Measurements from ENCODE around the gene LRTM1. TPM values are rescaled to one million over a fixed set of nuclear protein-coding genes. Genes with fewer than 3 reads are reported as not detected.

The LRTM1 gene
- total RNA-seq, 4 donors from 2014 or later = not detected

GRCh38 chr3:54935869-54936268 is 8.0 kb upstream of the LRTM1 start:
- H3K9me3 ChIP-seq = no peaks in the 10 kb centered on the region
- H3K4me3 ChIP-seq = no peak overlapping the region
- H3K27ac ChIP-seq = no peak overlapping the region
- H3K36me3 ChIP-seq = no peaks in the 10 kb centered on the region
- no peak for DNase-seq
- no peaks in the 10 kb centered on the region for H3K27me3 ChIP-seq
- H3K4me1 ChIP-seq = no peaks in the 10 kb centered on the region
- intact Hi-C loops (cut with DNase I; ENCODE audit: low total_unique reads) = no loop called here
- no peak for TF ChIP-seq POLR2A (IDR thresholded peaks at IDR 0.05)
- TF ChIP-seq, protein P1, sequence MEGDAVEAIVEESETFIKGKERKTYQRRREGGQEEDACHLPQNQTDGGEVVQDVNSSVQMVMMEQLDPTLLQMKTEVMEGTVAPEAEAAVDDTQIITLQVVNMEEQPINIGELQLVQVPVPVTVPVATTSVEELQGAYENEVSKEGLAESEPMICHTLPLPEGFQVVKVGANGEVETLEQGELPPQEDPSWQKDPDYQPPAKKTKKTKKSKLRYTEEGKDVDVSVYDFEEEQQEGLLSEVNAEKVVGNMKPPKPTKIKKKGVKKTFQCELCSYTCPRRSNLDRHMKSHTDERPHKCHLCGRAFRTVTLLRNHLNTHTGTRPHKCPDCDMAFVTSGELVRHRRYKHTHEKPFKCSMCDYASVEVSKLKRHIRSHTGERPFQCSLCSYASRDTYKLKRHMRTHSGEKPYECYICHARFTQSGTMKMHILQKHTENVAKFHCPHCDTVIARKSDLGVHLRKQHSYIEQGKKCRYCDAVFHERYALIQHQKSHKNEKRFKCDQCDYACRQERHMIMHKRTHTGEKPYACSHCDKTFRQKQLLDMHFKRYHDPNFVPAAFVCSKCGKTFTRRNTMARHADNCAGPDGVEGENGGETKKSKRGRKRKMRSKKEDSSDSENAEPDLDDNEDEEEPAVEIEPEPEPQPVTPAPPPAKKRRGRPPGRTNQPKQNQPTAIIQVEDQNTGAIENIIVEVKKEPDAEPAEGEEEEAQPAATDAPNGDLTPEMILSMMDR (IDR thresholded peaks at IDR 0.05) = no peak

DNA sequence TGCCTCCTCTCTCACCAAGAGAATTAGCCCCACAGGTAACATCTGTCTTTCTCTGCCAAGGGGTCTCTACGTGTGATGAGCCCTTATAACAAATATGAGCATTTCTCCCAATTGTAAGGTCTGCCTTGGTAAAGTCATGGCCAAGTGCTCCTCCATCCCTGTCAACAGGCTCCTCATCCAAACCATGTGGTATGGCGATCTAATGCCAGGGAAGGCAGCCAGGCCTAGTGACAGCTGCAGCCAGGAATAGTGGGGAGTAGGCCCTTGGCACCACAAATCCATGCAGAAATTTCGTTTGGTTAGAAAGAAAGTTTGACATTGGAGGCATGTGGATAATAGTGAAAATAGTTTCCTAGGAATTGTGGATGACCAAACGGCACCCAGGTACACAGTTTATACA is 4.7 kb upstream of the LRTM1 start:
- Histone ChIP-seq H3K9me3 (no peaks in the 10 kb centered on the region), H3K4me3 (no peak overlapping the region), H3K36me3 (no peaks in the 10 kb centered on the region), H3K4me1 (no peaks in the 10 kb centered on the region), H3K27ac (no peak overlapping the region), H3K27me3 (no peaks in the 10 kb centered on the region)
- no peak for DNase-seq
- TF ChIP-seq, protein P1 (IDR thresholded peaks at IDR 0.05) = no peak
- TF ChIP-seq POLR2A (IDR thresholded peaks at IDR 0.05) = no peak
- intact Hi-C loops (cut with DNase I; ENCODE audit: low total_unique reads) = no loop called here

DNA sequence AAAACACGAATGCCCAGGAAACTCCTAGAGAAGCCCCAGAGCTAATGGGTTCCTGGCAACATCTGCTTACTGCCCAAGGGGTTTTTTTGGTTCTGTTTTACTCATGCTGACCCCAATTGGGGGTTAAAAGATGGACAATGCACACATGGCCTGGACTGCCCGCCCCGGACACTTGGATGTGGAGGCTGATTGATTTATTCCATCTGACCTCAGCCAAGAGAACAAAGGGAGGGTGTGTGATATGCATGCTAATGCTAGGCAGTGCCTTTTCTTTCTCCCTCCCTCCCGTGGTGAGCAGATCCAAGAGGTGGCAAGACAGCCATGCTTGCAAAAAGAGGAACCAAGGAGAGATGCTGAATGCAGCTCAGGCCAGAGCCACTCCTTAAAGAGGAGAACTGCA is 3.3 kb upstream of the LRTM1 start:
- H3K27me3 ChIP-seq = no peaks in the 10 kb centered on the region
- H3K4me3 ChIP-seq = no peak overlapping the region
- no peak for DNase-seq
- TF ChIP-seq POLR2A (IDR thresholded peaks at IDR 0.05) = no peak
- TF ChIP-seq, protein P1 (IDR thresholded peaks at IDR 0.05) = no peak
- H3K36me3 ChIP-seq = no peaks in the 10 kb centered on the region
- no peaks in the 10 kb centered on the region for H3K4me1 ChIP-seq
- H3K27ac ChIP-seq = no peak overlapping the region
- no peaks in the 10 kb centered on the region for H3K9me3 ChIP-seq
- intact Hi-C loops (cut with DNase I; ENCODE audit: low total_unique reads) = no loop called here

DNA sequence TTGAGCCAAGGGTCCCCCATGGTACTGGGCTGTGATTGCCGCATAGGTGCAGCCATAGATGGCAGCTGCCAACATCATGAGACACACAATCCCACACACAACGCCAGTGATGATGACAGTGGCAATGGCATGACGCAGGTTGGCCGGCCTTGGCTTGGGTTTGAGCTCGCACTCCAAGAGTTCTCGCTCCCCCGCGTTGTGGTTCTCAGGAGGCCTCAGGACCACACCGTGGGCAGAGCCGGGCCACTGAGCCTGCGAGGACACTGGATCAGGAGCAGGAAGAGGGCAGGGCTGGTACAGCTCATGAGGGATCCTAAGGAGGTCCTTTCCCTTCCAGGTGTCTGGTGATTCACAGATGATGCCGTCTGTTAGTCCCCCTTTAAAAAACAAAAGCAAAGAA is 9.3 kb downstream of the LRTM1 start:
- no peaks in the 10 kb centered on the region for H3K27me3 ChIP-seq
- no peaks in the 10 kb centered on the region for H3K4me1 ChIP-seq
- no peaks in the 10 kb centered on the region for H3K9me3 ChIP-seq
- intact Hi-C loops (cut with DNase I; ENCODE audit: low total_unique reads) = no loop called here
- DNase-seq = no peak
- H3K27ac ChIP-seq = no peak overlapping the region
- H3K36me3 ChIP-seq = no peaks in the 10 kb centered on the region
- TF ChIP-seq, protein P1 (IDR thresholded peaks at IDR 0.05) = no peak
- no peak for TF ChIP-seq POLR2A (IDR thresholded peaks at IDR 0.05)
- H3K4me3 ChIP-seq = no peak overlapping the region

GRCh38 chr3:54917862-54918261 is 10.0 kb downstream of the LRTM1 start:
- no peak for DNase-seq
- TF ChIP-seq POLR2A (IDR thresholded peaks at IDR 0.05) = no peak
- TF ChIP-seq, protein P1 (IDR thresholded peaks at IDR 0.05) = no peak
- H3K4me1 ChIP-seq = no peaks in the 10 kb centered on the region
- no peaks in the 10 kb centered on the region for H3K27me3 ChIP-seq
- no peak overlapping the region for H3K27ac ChIP-seq
- no peak overlapping the region for H3K4me3 ChIP-seq
- intact Hi-C loops (cut with DNase I; ENCODE audit: low total_unique reads) = no loop called here
- no peaks in the 10 kb centered on the region for H3K36me3 ChIP-seq
- H3K9me3 ChIP-seq = no peaks in the 10 kb centered on the region

Measured in uterus (tissue), 4 donors.